Epidermal melanocyte (primary cell): ENCODE data around the gene PCDHGA12.
A peak's percentile ranks its signal among the peaks of the same experiment; 100 is the strongest.
"Not testable (repeated sequence)": the region's sequence is repeated elsewhere in the genome, so short reads cannot be mapped to it uniquely, and the experiment has no call there.

ENCODE experiments used
- DNase-seq: peaks from one replicate; pipeline ENCODE4 v3.0.0; 2011; ENCODE audit warnings: low spot score; ENCODE audit not compliant: insufficient read length

Gene PCDHGA12

DNA sequence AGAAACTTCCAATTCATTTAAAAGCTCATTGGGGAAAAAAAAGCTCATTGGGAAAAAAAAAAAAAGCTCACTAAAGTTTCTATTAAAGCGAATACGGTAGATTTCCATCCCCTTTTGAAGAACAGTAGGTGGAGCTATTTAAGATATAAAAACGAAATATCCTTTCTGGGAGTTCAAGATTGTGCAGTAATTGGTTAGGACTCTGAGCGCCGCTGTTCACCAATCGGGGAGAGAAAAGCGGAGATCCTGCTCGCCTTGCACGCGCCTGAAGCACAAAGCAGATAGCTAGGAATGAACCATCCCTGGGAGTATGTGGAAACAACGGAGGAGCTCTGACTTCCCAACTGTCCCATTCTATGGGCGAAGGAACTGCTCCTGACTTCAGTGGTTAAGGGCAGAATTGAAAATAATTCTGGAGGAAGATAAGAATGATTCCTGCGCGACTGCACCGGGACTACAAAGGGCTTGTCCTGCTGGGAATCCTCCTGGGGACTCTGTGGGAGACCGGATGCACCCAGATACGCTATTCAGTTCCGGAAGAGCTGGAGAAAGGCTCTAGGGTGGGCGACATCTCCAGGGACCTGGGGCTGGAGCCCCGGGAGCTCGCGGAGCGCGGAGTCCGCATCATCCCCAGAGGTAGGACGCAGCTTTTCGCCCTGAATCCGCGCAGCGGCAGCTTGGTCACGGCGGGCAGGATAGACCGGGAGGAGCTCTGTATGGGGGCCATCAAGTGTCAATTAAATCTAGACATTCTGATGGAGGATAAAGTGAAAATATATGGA, at the start of gene PCDHGA12:
Gene PCDHGA12, plus strand, starts transcription at position 176 of the 782 bp plus-strand sequence. Its CDS starts 253 bp downstream, at position 429.
- peak; percentile 76 for DNase-seq

DNA sequence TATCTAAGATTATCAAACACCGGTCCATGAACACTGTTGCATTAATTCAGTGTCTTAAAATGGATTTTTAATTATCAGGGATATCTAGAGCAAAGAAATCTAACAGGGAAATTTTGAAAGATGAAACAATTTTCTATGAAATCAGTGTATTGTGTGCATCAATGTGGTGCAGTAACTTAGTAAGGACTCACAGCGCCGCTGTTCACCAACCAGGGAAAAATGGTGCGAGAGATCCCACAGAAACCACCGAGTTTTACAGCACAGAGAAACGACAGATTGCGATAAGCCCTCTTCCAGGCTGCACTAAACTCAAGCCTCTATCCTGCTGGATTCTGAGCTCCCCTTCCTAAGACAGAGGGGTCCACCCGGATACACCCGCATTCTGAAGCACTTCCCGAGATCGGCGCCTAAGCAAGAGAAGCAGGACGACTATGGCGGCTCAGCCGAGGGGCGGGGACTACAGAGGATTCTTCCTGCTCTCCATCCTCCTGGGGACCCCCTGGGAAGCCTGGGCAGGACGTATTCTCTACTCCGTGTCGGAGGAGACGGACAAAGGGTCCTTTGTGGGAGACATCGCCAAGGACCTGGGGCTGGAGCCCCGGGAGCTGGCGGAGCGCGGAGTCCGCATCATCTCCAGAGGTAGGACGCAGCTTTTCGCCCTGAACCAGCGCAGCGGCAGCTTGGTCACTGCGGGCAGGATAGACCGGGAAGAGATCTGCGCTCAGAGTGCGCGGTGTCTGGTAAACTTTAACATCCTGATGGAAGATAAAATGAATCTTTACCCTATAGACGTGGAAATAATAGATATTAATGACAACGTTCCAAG, 47.6 kb upstream of the PCDHGA12 start, which contains the start of gene PCDHGA7:
Gene PCDHGA7, plus strand, starts transcription at position 274 of the 826 bp plus-strand sequence. Its CDS starts 158 bp downstream, at position 432.
- DNase-seq: no peak

DNA sequence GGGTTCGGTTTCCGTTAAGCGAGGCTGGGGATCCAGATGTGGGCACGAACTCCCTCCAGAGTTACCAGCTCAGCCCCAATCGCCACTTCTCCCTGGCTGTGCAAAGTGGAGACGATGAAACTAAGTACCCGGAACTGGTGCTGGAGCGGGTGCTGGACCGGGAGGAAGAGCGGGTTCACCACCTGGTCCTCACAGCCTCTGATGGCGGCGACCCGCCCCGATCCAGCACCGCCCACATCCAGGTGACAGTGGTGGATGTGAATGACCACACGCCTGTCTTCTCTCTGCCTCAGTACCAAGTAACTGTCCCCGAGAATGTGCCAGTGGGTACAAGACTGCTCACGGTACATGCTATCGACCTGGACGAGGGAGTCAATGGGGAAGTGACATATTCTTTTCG, 47.0 kb upstream of the PCDHGA12 start:
- DNase-seq: no peak

DNA sequence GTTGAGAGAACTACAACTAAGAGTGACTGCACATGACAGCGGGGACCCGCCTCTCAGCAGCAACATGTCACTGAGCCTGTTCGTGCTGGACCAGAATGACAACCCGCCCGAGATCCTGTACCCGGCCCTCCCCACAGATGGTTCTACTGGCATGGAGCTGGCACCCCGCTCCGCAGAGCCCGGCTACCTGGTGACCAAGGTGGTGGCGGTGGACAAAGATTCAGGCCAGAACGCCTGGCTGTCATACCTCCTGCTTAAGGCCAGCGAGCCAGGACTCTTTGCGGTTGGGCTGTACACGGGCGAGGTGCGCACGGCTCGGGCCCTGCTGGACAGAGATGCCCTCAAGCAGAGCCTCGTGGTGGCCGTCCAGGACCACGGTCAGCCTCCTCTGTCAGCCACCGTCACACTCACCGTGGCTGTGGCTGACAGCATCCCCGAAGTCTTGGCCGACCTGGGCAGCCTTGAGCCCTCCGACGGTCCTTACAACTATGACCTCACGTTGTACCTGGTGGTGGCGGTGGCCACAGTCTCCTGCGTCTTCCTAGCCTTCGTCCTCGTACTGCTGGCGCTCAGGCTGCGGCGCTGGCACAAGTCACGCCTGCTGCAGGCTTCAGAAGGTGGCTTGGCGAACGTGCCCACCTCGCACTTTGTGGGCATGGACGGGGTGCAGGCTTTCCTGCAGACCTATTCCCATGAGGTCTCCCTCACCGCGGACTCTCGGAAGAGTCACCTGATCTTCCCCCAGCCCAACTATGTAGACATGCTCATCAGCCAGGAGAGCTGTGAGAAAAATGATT, 45.6 kb upstream of the PCDHGA12 start:
- no peak for DNase-seq

DNA sequence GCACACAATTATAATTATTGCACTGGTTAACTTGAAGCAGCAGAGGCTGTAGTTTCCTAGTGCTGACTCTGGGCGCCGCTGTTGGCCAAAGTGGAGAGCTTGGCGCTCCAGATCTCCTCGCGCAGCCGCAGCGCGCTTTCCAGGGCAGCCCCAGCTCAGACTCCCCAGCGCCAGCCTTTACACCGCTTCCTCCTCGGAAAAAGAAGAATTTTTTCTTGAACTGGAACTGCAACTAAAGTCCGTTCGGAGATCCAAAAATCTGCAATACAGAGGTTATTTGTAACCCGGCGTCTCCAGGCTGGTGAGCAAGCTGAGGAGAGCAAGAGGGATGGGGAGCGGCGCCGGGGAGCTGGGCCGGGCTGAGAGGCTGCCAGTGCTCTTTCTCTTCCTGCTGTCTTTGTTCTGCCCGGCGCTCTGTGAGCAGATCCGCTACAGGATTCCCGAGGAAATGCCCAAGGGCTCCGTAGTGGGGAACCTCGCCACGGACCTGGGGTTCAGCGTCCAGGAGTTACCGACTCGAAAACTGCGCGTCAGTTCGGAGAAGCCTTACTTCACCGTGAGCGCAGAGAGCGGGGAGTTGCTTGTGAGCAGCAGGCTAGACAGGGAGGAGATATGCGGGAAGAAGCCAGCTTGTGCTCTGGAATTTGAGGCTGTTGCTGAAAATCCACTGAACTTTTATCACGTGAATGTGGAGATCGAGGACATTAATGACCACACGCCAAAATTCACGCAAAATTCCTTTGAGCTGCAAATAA, 42.6 kb upstream of the PCDHGA12 start, which contains the start of gene PCDHGB4:
Gene PCDHGB4, plus strand, starts transcription at position 142 of the 755 bp plus-strand sequence. Its CDS starts 187 bp downstream, at position 329.
- DNase-seq: not testable (repeated sequence)

DNA sequence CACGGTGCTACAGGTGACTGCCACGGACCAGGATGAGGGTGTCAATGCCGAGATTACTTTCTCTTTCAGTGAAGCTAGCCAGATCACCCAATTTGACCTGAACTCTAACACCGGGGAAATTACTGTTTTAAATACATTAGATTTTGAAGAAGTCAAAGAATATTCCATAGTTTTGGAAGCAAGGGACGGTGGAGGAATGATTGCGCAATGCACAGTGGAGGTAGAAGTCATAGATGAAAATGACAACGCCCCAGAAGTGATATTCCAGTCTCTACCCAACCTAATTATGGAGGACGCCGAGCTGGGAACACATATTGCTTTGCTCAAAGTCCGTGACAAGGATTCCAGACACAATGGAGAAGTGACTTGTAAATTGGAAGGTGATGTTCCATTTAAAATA, 41.6 kb upstream of the PCDHGA12 start:
- no peak for DNase-seq

DNA sequence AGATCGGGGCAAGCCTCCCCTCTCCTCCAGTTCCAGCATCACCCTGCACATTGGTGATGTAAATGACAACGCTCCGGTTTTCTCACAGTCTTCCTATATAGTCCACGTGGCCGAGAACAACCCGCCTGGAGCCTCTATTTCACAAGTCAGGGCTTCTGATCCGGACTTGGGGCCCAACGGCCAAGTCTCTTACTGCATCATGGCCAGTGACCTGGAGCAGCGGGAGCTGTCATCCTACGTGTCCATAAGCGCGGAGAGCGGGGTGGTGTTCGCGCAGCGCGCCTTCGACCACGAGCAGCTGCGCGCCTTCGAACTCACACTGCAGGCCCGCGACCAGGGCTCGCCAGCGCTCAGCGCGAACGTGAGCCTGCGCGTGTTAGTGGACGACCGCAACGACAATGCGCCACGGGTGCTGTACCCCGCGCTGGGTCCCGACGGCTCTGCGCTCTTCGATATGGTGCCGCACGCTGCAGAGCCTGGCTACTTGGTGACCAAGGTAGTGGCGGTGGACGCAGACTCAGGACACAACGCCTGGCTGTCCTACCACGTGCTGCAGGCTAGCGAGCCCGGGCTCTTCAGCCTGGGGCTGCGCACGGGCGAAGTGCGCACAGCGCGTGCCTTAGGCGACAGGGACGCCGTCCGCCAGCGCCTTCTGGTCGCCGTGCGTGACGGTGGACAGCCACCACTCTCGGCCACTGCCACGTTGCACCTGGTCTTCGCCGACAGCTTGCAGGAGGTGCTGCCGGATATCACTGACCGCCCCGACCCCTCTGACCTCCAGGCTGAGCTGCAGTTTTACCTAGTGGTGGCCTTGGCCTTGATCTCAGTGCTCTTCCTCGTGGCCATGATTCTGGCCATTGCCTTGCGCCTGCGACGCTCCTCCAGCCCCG, 40.9 kb upstream of the PCDHGA12 start:
- DNase-seq: no peak

DNA sequence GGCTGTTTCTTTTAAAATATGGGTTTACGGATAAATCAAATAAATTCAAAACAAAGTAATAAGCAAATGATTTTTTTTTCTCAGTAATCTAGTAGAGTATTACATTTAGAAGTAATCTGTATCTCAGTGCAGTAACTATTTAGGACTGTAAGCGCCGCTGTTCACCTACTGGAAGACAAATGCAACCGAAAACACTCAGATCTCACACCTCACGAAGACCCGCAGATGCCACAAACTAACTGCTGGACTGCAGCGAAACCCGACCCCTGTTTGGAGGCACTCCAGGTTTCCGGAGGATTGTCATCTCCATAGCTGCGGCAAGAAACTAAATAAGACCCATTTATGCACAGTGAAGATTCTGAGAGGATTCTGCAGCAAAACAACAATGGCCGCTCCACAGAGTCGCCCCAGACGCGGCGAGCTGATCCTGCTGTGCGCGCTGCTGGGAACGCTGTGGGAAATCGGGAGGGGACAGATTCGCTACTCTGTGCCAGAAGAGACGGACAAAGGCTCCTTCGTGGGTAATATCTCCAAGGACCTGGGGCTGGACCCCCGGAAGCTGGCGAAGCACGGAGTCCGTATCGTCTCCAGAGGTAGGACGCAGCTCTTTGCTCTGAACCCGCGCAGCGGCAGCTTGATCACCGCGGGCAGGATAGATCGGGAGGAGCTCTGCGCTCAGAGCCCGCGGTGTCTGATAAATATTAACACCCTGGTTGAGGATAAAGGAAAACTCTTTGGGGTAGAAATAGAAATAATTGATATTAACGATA, 37.7 kb upstream of the PCDHGA12 start, which contains the start of gene PCDHGA8:
Gene PCDHGA8, plus strand, starts transcription at position 205 of the 770 bp plus-strand sequence. Its CDS starts 181 bp downstream, at position 386.
- no peak for DNase-seq

DNA sequence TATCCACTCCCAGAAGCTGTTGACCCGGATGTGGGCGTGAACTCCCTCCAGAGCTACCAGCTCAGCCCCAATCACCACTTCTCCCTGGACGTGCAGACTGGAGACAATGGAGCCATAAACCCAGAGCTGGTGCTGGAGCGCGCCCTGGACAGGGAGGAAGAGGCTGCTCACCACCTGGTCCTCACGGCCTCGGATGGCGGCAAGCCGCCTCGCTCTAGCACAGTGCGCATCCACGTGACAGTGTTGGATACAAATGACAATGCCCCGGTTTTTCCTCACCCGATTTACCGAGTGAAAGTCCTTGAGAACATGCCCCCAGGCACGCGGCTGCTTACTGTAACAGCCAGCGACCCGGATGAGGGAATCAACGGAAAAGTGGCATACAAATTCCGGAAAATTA, 37.0 kb upstream of the PCDHGA12 start:
- no peak for DNase-seq

DNA sequence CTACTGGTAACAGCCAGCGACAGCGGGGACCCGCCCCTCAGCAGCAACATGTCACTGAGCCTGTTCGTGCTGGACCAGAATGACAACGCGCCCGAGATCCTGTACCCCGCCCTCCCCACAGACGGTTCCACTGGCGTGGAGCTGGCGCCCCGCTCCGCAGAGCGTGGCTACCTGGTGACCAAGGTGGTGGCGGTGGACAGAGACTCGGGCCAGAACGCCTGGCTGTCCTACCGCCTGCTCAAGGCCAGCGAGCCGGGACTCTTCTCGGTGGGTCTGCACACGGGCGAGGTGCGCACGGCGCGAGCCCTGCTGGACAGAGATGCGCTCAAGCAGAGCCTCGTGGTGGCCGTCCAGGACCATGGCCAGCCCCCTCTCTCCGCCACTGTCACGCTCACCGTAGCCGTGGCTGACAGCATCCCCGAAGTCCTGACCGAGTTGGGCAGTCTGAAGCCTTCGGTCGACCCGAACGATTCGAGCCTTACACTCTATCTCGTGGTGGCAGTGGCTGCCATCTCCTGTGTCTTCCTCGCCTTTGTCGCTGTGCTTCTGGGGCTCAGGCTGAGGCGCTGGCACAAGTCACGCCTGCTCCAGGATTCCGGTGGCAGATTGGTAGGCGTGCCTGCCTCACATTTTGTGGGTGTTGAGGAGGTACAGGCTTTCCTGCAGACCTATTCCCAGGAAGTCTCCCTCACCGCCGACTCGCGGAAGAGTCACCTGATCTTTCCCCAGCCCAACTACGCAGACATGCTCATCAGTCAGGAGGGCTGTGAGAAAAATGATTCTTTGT, 35.7 kb upstream of the PCDHGA12 start:
- DNase-seq: not testable (repeated sequence)

DNA sequence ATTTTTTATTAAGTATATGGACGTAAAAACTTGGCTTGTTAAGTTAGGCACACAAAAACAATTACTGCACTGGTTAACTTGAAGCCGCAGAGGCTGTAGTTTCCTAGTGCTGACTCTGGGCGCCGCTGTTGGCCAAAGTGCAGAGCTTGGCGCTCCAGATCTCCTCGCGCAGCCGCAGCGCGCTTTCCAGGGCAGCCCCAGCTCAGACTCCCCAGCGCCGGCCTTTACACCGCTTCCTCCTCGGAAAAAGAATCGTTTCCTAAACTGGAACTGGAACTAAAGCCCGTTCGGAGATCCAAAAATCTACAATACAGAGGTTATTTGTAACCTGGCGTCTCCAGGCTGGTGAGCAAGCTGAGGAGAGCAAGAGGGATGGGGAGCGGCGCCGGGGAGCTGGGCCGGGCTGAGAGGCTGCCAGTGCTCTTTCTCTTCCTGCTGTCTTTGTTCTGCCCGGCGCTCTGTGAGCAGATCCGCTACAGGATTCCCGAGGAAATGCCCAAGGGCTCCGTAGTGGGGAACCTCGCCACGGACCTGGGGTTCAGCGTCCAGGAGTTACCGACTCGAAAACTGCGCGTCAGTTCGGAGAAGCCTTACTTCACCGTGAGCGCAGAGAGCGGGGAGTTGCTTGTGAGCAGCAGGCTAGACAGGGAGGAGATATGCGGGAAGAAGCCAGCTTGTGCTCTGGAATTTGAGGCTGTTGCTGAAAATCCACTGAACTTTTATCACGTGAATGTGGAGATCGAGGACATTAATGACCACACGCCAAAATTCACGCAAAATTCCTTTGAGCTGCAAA, 32.4 kb upstream of the PCDHGA12 start, which contains the start of gene PCDHGB5:
Gene PCDHGB5, plus strand, starts transcription at position 192 of the 796 bp plus-strand sequence. Its CDS starts 181 bp downstream, at position 373.
- not testable (repeated sequence) for DNase-seq

DNA sequence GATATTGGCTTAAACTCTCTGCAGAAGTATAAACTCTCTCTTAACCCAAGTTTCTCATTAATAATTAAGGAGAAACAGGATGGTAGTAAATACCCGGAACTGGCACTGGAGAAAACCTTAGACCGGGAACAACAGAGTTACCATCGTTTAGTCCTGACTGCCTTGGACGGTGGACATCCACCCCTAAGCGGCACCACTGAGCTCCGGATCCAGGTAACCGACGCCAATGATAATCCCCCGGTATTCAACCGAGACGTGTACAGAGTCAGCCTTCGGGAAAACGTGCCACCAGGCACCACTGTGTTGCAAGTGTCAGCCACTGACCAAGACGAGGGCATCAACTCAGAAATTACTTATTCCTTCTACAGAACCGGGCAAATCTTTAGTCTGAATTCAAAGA, 31.7 kb upstream of the PCDHGA12 start:
- no peak for DNase-seq

DNA sequence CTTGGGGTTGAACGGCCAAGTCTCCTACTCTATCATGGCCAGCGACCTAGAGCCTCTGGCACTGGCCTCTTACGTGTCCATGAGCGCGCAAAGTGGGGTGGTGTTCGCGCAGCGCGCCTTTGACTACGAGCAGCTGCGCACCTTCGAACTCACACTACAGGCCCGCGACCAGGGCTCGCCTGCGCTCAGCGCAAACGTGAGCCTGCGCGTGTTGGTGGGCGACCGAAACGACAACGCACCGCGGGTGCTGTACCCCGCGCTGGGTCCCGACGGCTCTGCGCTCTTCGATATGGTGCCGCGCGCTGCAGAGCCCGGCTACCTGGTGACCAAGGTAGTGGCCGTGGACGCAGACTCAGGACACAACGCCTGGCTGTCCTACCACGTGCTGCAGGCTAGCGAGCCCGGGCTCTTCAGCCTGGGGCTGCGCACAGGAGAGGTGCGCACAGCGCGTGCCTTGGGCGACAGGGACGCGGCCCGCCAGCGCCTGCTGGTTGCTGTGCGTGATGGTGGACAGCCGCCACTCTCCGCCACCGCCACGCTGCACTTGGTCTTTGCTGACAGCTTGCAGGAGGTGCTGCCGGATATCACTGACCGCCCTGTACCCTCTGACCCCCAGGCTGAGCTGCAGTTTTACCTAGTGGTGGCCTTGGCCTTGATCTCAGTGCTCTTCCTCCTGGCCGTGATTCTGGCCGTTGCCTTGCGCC, 30.6 kb upstream of the PCDHGA12 start:
- no peak for DNase-seq

DNA sequence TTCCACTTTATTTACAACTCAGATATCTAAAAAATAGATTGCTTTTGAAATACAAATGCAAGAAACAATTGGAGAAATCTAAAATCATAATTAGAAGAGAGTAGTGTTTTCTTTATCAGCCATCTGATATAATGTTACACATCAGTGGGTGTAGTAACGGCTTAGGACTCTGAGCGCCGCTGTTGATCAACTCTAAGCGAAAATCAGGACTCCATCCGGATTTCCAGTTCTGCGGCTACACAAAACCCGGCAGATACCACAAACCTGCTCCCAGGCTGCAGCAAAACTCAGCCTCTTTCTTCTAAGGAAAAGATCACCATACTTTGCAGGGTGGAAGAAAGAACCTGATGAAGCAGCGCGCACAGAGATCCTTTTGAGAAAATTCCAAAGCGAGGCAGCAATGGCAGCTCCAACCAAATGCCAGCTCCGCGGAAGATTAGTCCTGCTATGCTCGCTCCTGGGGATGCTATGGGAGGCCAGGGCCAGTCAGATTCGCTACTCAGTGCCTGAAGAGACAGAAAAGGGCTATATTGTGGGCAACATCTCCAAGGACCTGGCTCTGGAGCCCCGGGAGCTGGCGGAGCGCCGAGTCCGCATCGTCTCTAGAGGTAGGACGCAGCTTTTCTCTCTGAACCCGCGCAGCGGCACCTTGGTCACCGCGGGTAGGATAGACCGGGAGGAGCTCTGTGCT, 27.6 kb upstream of the PCDHGA12 start, which contains the start of gene PCDHGA9:
Gene PCDHGA9, plus strand, starts transcription at position 226 of the 691 bp plus-strand sequence. Its CDS starts 175 bp downstream, at position 401.
- DNase-seq: no peak

DNA sequence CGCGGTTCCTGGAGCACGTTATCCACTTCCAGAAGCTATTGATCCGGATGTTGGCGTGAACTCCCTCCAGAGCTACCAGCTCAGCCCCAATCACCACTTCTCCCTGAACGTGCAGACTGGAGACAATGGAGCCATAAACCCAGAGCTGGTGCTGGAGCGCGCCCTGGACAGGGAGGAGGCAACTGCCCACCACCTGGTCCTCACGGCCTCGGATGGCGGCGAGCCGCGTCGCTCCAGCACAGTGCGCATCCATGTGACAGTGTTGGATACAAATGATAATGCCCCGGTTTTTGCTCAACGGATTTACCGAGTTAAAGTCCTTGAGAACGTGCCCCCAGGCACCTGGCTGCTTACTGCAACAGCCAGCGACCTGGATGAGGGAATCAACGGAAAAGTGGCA, 26.9 kb upstream of the PCDHGA12 start:
- DNase-seq: no peak
